Epidermal melanocyte (primary cell): Measurements from ENCODE around the gene SEC14L3.
A peak's percentile ranks its signal among the peaks of the same experiment; 100 is the strongest.

Experiments
- DNase-seq: peaks from one replicate; pipeline ENCODE4 v3.0.0; 2011; ENCODE audit warnings: low spot score; ENCODE audit not compliant: insufficient read length

Gene SEC14L3

DNA sequence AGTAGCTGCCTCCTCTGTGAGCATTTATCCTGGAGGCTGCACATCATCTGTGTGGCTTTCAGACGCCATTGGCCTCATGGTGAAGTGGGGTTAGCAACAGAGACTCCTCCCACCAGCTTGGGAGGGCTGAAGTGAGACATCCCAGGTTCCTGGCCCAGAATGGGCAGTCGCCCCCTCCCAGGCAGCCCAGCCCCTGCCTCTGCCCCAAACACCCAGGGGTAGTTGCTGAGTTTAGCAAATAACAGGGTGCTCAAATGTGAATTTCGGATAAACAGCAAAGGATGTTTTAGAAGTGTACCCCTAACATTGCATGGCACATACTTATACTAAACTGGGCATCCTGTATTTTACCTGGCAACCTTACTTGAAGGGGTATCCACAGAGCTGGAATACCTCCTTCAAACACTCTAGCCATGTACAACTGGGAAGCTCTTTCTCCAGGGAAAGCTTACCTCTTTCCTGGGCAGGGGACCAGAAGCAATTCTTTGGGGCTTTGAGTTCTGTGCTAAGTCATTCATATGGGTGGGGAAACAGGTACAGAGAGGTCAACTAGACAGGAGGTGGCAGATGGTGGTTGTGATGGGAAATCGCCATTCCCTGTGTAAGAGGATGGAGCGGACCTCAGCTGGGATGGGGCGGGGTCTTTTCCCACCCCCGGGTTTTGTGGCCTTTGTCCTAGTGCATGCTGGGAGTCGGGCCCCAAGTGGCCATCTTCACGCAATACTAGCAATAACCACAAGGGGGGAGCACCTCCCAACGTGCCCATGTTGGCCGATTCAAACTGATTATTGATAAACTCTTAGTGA lies 27.0 kb downstream of the SEC14L3 start:
- DNase-seq: no peak

DNA sequence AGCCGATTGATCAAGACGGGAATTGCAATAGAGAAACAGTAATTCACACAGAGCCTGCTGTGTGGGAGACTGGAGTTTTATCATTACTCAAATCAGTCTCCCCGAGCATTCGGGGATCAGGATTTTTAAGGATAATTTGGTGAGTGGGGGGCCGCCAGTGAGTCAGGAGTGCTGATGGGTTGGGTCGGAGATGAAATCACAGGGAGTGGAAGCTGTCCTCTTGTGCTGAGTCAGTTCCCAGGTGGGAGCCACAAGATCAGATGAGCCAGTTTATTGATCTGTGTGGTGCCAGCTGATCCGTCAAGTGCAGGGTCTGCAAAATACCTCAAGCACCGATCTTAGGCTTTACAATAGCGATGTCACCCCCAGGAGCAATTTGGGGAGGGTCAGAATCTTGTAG lies 30.7 kb downstream of the SEC14L3 start:
- DNase-seq: no peak

- no peak for DNase-seq
These were observed 32.0 kb downstream of the SEC14L3 start for GRCh38 chr22:30439836-30440235.

DNA sequence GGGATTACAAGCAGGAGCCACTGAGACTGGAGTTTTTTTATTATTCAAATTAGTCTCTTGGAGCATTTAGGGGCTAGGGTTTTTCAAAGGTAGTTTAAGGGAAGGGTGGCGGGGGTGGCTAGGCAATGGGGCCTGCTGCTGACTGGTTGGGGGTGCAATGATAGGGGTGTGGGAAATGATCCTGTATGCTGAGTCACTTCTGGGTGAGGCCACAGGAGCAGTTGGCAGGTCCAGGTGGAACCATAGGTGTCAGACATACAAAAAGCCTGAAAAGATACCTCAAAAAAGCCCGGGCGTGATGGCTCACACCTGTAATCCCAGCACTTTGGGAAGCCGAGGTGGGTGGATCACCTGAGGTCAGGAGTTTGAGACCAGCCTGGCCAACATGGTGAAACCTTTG lies 32.6 kb downstream of the SEC14L3 start:
- DNase-seq: no peak

- no peak for DNase-seq
These were observed 33.3 kb downstream of the SEC14L3 start for GRCh38 chr22:30438559-30438958.

DNA sequence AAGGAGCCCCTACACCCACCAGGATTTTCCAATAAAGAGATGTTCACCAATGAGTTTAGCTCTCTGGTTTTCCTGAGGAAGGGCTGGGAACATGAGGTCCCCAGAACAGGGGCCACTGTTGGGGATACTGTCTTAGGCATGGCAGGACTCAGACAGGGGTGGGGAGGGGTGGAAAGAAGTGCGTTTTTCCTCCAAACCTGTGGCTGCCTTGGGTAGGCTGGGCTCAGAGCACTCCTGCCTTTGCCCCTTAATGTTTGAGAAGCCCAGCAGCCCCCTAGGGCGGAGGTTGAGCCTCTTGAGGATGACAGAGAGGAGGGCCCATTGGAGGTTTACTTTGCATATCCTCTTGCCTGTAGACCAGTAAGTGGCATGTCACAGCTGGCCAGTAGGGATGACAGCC lies 35.6 kb downstream of the SEC14L3 start:
- no peak for DNase-seq

- no peak for DNase-seq
These were observed 36.1 kb downstream of the SEC14L3 start for GRCh38 chr22:30435674-30436126.

GRCh38 chr22:30434843-30435242 lies 37.0 kb downstream of the SEC14L3 start:
- DNase-seq: no peak

DNA sequence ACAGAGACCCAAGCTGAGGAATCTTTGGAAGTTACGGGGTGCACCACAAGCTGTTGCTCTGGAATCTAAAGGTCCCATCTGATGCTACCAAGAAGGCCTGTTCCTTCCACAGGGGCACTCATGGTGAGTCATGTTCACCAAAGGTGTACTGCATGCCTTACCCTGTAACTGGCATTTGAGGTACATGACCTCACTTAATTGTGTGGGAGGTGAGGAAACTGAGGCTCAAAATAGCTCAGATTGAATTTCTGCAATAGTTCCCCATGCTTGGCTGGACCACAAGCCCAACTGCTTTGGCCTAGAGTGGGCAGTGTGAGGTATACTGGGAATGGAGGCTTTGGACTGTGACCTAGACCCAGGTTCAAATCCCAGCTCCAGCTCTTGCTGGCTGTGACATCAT lies 38.0 kb downstream of the SEC14L3 start:
- DNase-seq: no peak

GRCh38 chr22:30433227-30433626 lies 38.6 kb downstream of the SEC14L3 start:
- DNase-seq: no peak

DNA sequence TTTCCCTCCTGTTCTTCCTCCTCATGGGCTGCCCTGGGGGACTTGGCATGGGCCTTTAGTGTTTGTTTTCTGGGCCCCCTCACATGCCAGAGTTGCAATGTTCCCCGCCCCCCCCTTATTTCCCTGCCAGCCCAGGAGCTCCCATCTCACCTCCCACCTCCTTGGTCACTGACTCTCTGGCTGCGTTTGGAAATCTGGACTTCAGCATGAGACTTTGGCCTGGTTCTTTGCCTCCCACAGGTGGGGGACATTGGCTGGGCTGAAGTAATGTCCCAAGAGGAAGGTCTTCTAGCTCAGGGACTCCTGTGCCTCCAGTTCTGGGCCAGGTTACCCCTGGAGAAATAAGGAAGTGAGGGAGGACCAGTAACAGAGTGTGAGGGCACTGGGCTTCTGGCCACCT lies 39.3 kb downstream of the SEC14L3 start:
- DNase-seq: no peak

DNA sequence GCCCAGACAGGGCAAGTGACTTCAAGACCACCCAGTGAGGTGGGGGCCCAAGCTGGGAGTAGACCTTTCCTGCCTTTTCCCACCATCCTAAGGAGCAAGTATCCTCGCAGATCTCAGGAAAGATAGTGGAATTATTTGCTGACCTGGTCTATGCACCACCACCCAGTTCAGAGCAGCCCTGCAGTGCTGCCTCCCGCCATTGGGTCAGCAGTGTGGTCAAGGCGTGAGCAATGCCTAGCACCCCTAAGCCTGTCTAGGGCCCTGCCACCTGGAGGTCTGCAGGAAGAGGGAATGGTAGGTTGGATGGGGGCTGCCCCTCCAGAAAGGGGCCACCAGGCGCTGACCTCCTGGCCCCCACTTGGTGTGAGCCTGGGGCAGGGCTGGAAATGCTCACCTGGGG lies 39.7 kb downstream of the SEC14L3 start:
- no peak for DNase-seq

DNA sequence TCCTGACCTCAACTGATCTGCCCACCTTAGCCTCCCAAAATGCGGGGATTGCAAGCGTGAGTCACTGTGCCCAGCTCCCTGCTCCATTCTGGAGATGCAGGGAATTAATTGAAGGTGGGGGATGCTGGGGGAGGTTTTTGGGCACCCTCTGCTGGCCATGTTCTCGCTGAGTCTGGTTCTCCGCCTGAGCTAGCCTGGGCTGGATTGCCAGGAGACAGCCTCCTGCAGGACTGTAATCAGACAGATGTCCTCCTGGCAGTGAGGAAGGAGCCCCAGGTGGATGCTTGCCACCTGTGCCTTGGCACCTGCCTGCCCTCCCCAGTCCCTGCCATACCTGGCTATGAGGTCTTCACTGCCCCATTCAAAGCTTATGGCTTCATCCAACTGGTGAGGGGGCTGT lies 40.9 kb downstream of the SEC14L3 start:
- no peak for DNase-seq

DNA sequence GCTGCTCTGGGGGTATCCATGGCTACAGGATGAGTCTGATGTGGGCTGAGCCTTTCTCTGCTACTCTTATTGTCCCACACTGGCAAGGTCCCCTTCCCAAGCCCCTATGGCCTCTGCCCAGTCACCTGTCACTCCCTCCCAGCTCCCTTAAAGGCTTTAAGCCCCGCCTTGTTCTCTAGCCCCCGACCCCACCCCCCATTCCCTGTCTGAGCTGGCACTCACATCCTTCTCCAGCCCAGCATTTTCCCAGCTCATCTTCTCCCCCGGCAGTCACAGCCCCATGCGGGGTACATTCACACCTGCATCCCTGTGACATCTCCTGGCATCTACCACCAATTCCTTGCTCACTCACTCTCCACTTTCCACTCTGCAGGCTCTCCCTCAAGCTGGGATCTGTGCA lies 41.9 kb downstream of the SEC14L3 start:
- no peak for DNase-seq

DNA sequence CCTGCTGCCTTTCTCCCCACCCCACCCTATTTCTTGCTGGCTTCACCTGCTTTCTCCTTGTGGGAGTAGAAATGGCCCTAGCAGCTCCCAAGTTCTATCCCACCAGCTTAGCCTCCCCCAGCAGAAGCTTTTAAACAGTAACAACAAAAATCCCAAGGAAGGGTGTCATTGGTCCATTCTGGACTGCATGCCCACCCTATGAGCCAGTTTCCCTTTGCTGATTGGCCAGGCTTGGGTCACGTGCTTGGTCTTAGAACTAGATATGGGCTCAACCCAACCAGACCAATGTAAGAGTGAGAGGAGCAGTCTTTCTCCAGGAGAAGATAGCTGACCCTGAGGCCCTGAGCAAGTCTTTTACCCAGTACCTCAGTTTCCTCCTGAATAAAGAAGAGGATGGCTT lies 43.9 kb downstream of the SEC14L3 start:
- DNase-seq: no peak

GRCh38 chr22:30426388-30427353 lies 45.1 kb downstream of the SEC14L3 start:
- peak; percentile 59 for DNase-seq

GRCh38 chr22:30425616-30426387 lies 46.0 kb downstream of the SEC14L3 start, which contains the start of gene MTFP1:
TSS of gene MTFP1 (plus strand) at chr22:30425768. CDS start at chr22:30425880, 112 bp downstream.
- no peak for DNase-seq

DNA sequence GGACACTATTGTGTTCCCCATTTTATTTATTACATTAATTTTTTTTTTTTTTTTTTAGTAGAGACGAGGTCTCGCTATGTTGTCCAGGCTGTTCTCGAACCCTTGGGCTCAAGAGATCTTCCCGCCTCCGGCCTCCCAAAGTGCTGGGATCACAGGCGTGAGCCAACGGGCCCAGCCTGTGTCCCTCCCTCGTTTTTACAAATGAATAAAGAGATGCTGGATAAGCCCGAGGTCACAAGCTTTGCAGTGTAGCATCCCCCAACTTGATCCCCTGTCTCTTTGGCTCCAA lies 46.5 kb downstream of the SEC14L3 start:
- DNase-seq: no peak

DNA sequence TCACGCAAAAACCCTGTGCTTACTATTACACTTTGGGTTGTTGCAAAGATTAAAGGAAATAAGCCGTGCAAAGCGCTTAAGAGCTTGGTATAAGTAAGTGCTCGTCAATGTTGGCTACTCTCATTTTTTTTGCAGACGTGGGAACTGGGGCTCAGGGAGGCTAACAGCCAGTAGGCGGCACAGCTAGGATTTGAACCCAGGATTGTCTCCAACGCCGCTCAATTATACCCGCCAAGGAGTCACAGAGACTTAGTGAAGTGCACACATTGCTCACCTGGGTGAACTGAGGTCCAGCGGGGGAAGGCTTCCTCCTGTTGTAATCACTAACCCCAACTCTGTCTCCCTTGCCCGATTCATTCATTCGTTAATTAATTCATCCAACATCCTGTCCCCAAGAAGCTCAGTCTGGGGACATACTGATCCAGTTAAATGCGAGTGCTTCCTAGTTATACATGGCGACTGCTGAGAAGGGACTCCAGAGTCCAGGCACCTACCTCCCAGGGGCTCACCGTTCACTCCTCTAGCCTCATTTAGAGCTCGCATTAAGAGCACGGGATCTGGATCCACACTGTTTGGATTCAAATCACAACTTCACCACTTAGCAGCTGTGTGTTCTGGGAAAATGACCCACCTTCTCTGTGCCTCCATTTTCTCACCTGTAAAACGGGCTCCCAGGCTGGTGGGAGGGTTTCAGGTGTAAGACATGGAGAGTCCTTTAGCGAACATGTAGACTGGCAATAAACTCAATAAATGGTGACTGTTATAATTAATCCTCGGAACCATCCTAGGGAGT lies 47.1 kb downstream of the SEC14L3 start:
- no peak for DNase-seq

DNA sequence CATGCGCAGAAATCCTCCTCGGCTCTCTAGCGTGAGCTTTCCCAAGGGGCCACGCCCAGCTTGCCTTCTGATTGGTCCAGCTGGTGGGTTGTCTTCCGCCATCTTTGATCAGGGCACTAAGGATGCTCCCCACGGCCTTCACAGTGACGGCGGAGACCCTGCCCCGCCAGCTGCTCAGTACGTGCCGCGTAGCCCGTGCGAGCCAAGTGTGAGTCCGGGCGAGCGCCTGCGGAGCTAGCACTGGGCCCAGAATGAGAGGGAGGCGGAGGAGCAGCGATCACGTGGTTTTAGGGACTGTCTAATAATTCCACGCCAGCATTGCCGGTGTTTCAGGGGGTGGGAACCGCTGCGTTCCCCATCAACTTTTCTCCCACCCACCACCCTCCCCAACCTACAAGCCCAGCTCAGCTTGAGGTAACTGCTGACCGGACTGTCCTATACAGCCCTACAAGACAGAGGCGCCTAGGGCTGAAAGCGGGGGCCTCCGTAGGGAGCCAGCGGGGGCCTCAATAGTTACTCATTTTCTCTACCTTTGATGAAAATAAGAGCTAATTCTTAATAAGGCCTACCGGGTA lies 47.8 kb downstream of the SEC14L3 start:
- peak; percentile 94 for DNase-seq
